ENCODE results near the gene TMEM240. TPM values are rescaled to one million over a fixed set of nuclear protein-coding genes. Genes with fewer than 3 reads are reported as not detected.

TMEM240 gene
- total and polyA plus RNA-seq, 2 experiments from 2014 or later: 1.8 to 5.1 TPM

DNA sequence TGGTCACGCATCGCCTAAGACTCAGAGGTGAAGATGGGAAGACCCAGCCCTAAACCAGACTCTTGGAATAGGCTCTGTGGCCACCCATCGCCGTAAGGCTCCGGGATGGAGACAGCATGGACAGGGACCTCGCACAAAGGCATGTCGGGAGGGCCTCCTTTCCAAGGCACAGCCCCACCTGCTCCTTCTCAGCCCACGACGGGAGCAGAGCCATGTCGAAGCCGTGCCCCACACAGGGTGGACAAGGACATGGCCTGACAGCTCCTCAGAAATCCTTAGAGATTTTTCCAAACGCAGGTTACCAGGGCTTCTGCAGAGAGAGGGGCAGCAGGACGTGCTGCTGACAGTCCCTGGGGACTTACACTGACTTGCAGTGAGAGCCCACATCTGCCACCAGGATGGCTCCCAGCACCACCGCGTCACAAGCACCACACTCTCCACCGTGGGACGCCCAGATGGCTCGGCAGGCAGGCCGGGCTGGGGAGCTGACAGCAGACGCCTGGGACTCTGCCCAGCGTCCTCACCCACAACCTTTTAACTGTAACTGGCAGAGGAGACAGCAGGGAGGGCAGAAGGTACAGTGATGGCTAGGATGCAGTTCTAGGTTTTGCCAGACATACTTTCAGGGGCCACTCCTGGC, 22.3 kb upstream of the TMEM240 start:
- Mint-ChIP-seq H3K36me3 (ENCODE audit: low read depth) (peaks cover 66% of the 10 kb centered on the region), H3K4me1 (peaks cover 8% of the 10 kb centered on the region; the same call in 2 of the 3 replicates), H3K27me3 (ENCODE audit: insufficient read depth, low read depth, poor library complexity) (peaks cover 15% of the 10 kb centered on the region), H3K9me3 (no peaks in the 10 kb centered on the region; the same call in 2 of the 3 replicates), H3K4me3 (no peak overlapping the region), H3K27ac (no peak overlapping the region)
- H3K4me3 ChIP-seq: no peak overlapping the region
- H3F3A ChIP-seq (replicated peaks; ENCODE audit: low read depth): peaks cover 31% of the 10 kb centered on the region
- no peak overlapping the region for H3K4me2 ChIP-seq
- H3K36me3 ChIP-seq (ENCODE audit: insufficient read depth): peaks cover 23% of the 10 kb centered on the region
- peaks cover 47% of the 10 kb centered on the region for H3K79me2 ChIP-seq (replicated peaks; ENCODE audit: insufficient read depth)
- H3K27ac ChIP-seq (ENCODE audit: low read depth): no peak overlapping the region
- H3K27me3 ChIP-seq (ENCODE audit: insufficient read depth): no peaks in the 10 kb centered on the region
- DNase-seq (ENCODE audit: low spot score) (no peak), ATAC-seq (no peak)
- H3K9me2 ChIP-seq (ENCODE audit: insufficient read depth): no peaks in the 10 kb centered on the region
- peaks cover 8% of the 10 kb centered on the region; the same call in 1 of the 2 replicates for H3K4me1 ChIP-seq (ENCODE audit: insufficient read depth)
- no peak overlapping the region for H2AFZ ChIP-seq
- TF ChIP-seq ZNF331 (CRISPR knock-in tag; IDR thresholded peaks at IDR 0.05; ENCODE audit: low read depth) (no peak), EZH2 (IDR thresholded peaks at IDR 0.05; ENCODE audit: low read depth, unreplicated experiment) (no peak), STAT1 (IDR thresholded peaks at IDR 0.05; ENCODE audit: unreplicated experiment) (no peak), EZH2phosphoT487 (IDR thresholded peaks at IDR 0.05; ENCODE audit: unreplicated experiment) (no peak), POLR2AphosphoS5 (IDR thresholded peaks at IDR 0.05; ENCODE audit: low read depth) (no peak), NANOG (IDR thresholded peaks at IDR 0.05; ENCODE audit: borderline replicate concordance) (no peak), ZNF462 (CRISPR knock-in tag; IDR thresholded peaks at IDR 0.05) (no peak), JUNB (IDR thresholded peaks at IDR 0.05; ENCODE audit: unreplicated experiment) (no peak), CREB1 (CRISPR knock-in tag; IDR thresholded peaks at IDR 0.05; ENCODE audit: low read depth) (no peak), ZNF114 (CRISPR knock-in tag; IDR thresholded peaks at IDR 0.05) (no peak)
- TF ChIP-seq, protein P1, sequence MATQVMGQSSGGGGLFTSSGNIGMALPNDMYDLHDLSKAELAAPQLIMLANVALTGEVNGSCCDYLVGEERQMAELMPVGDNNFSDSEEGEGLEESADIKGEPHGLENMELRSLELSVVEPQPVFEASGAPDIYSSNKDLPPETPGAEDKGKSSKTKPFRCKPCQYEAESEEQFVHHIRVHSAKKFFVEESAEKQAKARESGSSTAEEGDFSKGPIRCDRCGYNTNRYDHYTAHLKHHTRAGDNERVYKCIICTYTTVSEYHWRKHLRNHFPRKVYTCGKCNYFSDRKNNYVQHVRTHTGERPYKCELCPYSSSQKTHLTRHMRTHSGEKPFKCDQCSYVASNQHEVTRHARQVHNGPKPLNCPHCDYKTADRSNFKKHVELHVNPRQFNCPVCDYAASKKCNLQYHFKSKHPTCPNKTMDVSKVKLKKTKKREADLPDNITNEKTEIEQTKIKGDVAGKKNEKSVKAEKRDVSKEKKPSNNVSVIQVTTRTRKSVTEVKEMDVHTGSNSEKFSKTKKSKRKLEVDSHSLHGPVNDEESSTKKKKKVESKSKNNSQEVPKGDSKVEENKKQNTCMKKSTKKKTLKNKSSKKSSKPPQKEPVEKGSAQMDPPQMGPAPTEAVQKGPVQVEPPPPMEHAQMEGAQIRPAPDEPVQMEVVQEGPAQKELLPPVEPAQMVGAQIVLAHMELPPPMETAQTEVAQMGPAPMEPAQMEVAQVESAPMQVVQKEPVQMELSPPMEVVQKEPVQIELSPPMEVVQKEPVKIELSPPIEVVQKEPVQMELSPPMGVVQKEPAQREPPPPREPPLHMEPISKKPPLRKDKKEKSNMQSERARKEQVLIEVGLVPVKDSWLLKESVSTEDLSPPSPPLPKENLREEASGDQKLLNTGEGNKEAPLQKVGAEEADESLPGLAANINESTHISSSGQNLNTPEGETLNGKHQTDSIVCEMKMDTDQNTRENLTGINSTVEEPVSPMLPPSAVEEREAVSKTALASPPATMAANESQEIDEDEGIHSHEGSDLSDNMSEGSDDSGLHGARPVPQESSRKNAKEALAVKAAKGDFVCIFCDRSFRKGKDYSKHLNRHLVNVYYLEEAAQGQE (IDR thresholded peaks at IDR 0.05; ENCODE audit: unreplicated experiment): no peak
- TF ChIP-seq, protein P2, sequence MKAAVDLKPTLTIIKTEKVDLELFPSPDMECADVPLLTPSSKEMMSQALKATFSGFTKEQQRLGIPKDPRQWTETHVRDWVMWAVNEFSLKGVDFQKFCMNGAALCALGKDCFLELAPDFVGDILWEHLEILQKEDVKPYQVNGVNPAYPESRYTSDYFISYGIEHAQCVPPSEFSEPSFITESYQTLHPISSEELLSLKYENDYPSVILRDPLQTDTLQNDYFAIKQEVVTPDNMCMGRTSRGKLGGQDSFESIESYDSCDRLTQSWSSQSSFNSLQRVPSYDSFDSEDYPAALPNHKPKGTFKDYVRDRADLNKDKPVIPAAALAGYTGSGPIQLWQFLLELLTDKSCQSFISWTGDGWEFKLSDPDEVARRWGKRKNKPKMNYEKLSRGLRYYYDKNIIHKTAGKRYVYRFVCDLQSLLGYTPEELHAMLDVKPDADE (IDR thresholded peaks at IDR 0.05): no peak
- TF ChIP-seq, protein P3, sequence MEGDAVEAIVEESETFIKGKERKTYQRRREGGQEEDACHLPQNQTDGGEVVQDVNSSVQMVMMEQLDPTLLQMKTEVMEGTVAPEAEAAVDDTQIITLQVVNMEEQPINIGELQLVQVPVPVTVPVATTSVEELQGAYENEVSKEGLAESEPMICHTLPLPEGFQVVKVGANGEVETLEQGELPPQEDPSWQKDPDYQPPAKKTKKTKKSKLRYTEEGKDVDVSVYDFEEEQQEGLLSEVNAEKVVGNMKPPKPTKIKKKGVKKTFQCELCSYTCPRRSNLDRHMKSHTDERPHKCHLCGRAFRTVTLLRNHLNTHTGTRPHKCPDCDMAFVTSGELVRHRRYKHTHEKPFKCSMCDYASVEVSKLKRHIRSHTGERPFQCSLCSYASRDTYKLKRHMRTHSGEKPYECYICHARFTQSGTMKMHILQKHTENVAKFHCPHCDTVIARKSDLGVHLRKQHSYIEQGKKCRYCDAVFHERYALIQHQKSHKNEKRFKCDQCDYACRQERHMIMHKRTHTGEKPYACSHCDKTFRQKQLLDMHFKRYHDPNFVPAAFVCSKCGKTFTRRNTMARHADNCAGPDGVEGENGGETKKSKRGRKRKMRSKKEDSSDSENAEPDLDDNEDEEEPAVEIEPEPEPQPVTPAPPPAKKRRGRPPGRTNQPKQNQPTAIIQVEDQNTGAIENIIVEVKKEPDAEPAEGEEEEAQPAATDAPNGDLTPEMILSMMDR (conservative IDR thresholded peaks at IDR 0.05; ENCODE audit: low read depth in 2 of 2): no peak
- H4K20me1 ChIP-seq (replicated peaks; ENCODE audit: insufficient read depth): peaks cover 42% of the 10 kb centered on the region
